IMR-90 (cell line): Measurements from ENCODE around the gene TREM2.

Source experiments
- CTCF ChIP-seq: conservative IDR thresholded peaks from 2 replicates; pipeline ENCODE4 v1.5.1; 2012; ENCODE audit warnings: mild to moderate bottlenecking, low read depth, low read length, improper control_type of control experiment
- MAFK ChIP-seq: IDR thresholded peaks from 2 replicates; pipeline ENCODE4 v1.6.1; 2012; ENCODE audit warnings: low read depth, low read length, improper control_type of control experiment
- RFX5 ChIP-seq: IDR thresholded peaks from 2 replicates; pipeline ENCODE4 v1.8.0; 2012; ENCODE audit warnings: low read depth, mild to moderate bottlenecking, low read length, moderate library complexity

- TF ChIP-seq MAFK (no peak), CTCF (no peak), RFX5 (no peak)
Observed at GRCh38 chr6:41187924-41188886, 25.3 kb upstream of the TREM2 start.
